ENCODE data around the gene LSP1. TPM values are rescaled to one million over a fixed set of nuclear protein-coding genes. Genes with fewer than 3 reads are reported as not detected.

LSP1 gene
- total and polyA plus RNA-seq, 4 donors: 5.0 to 7.7 (median 5.7) TPM

GRCh38 chr11:1867381-1867780 lies 14.5 kb downstream of the LSP1 start:
- H3K36me3 ChIP-seq (ENCODE audit: control insufficient read depth in 4 of 4, insufficient read depth in 3 of 4, low read depth in 1 of 4, low read length in 3 of 4): no peaks in the 10 kb centered on the region
- no peak overlapping the region for H3K9ac ChIP-seq (ENCODE audit: low read depth in 1 of 2, low read length in 2 of 2)
- WGBS: 68% methylated on average over 8 of the region's 8 CpGs
- no peak overlapping the region for H3K4me3 ChIP-seq (ENCODE audit: low read depth in 1 of 3, low read length in 3 of 3)
- TF ChIP-seq REST (IDR thresholded peaks at IDR 0.05) (no peak), YY1 (IDR thresholded peaks at IDR 0.05) (no peak), SP1 (IDR thresholded peaks at IDR 0.05) (no peak), EGR1 (IDR thresholded peaks at IDR 0.05; ENCODE audit: low read depth in 2 of 2) (no peak), ATF3 (IDR thresholded peaks at IDR 0.05) (no peak), ZBTB33 (IDR thresholded peaks at IDR 0.05) (no peak), GABPA (IDR thresholded peaks at IDR 0.05 in 1 of 2, conservative IDR thresholded peaks at IDR 0.05 in 1 of 2) (no peak), TAF1 (conservative IDR thresholded peaks at IDR 0.05) (no peak), FOXA2 (IDR thresholded peaks at IDR 0.05) (no peak), NR2F2 (IDR thresholded peaks at IDR 0.05) (no peak), RXRA (IDR thresholded peaks at IDR 0.05) (no peak), FOXA1 (IDR thresholded peaks at IDR 0.05) (no peak), CTCF (IDR thresholded peaks at IDR 0.05; ENCODE audit: low read depth, low read length, missing input control) (no peak), MAX (IDR thresholded peaks at IDR 0.05) (no peak), HNF4G (IDR thresholded peaks at IDR 0.05) (no peak), HNF4A (conservative IDR thresholded peaks at IDR 0.05) (no peak), JUND (IDR thresholded peaks at IDR 0.05) (no peak), RAD21 (IDR thresholded peaks at IDR 0.05) (no peak)
- no peak overlapping the region for H3K27ac ChIP-seq (ENCODE audit: low read depth in 1 of 2, low read length in 2 of 2)
- no peaks in the 10 kb centered on the region for H3K9me3 ChIP-seq (ENCODE audit: control insufficient read depth in 4 of 4, low read length in 3 of 4)
- H3K27me3 ChIP-seq (ENCODE audit: control insufficient read depth in 4 of 4, insufficient read depth in 4 of 4, low read length in 3 of 4): peaks cover 0 to 3% (median 0%) of the 10 kb centered on the region in 4 donors
- no peak for DNase-seq (ENCODE audit: low spot score)
- peaks cover 0 to 12% (median 8%) of the 10 kb centered on the region in 4 donors for H3K4me1 ChIP-seq (ENCODE audit: control insufficient read depth in 4 of 4, insufficient read depth in 4 of 4, low read length in 3 of 4)

All from liver (tissue), 9 donors.